Left forelimb (tissue), 1 donor: ENCODE measurements around the gene ZFYVE16.
"Not testable (repeated sequence)": the region's sequence is repeated elsewhere in the genome, so short reads cannot be mapped to it uniquely, and the experiment has no call there.

ENCODE experiments used
- DNase-seq: peaks from one replicate; pipeline ENCODE4 v3.0.0-alpha.2; 2018; ENCODE audit warnings: low spot score

The ZFYVE16 gene

GRCh38 chr5:80407735-80408483 lies at the start of gene ZFYVE16:
ZFYVE16 (plus strand) TSS chr5:80408064; CDS start chr5:80434148, 26,084 bp downstream.
- peak; percentile 99 for DNase-seq

DNA sequence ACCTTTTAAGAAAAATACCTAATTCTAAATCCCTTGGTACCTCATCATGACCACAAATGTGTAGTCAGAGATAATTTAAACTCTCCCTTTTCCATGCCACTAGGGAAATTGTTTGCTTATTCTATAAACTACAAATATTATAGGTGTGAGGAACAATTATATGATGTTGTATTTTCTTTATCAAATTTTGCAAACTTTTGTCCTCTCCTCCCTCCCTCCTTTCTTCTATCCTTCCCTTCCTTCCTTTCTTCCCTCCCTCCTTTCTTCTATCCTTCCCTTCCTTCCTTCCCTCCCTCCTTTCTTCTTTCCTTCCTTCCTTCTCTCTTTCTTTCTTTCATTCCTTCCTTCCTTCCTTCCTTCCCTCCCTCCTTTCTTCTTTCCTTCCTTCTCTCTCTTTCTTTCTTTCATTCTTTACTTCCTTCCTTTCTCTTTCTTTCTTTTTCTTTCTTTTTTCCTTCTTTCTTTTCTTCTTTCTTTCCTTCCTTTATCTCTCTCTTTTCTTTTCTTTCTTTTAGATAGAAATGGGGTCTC lies 46.9 kb upstream of the ZFYVE16 start:
- DNase-seq = no peak

DNA sequence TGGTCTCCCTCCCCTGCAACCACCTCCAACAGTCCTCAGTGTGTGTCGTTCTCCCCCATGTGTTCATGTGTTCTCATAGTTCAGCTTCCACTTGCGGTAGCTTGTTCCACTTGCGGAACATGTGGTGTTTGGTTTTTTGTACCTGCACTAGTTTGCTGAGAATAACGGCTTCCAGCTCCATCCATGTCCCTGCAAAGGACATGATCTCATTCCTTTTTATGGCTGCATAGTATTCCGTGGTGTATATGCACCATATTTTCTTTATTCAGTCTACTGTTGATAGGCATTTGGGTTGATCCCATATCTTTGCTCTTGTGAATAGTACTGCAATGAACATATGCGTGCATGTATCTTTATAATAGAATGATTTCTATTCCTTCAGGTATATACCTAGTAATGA lies 43.0 kb upstream of the ZFYVE16 start:
- no peak for DNase-seq

GRCh38 chr5:80368661-80369480 lies 39.0 kb upstream of the ZFYVE16 start:
- no peak for DNase-seq

DNA sequence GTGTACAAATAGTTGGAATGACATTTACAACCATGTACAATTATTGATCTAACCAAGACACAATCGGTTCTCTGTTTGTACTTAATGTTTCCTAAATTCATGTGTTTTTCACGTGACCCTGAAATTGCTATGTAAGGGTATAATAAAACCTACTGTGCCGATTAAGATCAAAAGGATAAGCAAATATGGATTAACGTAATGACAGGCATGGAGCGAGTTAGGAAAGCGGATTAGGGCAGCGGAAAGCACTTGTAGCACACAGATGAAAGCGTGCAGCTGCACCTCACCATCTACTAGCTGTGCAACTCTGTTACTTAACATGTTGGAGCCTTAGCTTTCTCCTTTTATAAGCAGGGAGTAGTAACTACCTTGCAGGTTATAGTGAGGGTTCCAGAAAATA lies 38.3 kb upstream of the ZFYVE16 start:
- no peak for DNase-seq

GRCh38 chr5:80370390-80370789 lies 37.5 kb upstream of the ZFYVE16 start:
- no peak for DNase-seq

- DNase-seq = no peak
Observed at GRCh38 chr5:80372780-80373179, 35.1 kb upstream of the ZFYVE16 start.

DNA sequence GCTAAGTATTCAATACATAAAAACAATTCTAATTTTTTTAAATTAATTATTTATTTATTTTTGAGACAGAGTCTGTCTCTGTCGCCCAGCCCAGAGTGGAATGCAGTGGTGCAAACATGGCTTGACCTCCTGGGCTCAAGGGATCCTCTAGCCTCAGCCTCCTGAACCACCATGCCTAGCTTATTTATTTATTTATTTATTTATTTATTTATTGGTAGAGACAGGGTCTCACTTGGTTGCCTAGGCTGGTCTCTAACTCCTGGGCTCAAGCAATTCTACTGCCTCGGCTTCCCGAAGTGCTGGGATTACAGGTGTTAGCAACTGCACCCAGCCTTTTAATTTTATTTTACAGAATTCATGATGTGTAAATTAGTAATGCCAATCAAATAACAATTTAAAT lies 33.7 kb upstream of the ZFYVE16 start:
- DNase-seq = no peak

DNA sequence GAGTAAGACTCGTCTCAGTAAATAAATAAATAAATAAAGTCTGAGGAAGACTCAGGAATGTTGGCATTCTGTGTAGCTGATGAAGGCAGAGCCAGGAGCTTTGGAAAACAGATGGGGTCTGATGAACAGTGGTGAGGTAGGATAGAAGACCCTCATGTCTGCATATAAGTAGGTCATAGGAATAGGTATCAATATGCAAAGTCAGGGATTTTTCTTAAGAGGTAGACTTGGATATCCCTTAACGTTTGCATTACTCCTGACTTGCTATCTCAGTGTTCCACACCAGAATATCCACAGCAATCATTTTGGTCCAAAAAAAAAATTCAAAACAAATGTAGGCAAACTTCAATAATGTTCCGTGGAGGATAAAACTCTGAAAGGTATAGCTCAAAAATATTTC lies 31.3 kb upstream of the ZFYVE16 start:
- DNase-seq = no peak

DNA sequence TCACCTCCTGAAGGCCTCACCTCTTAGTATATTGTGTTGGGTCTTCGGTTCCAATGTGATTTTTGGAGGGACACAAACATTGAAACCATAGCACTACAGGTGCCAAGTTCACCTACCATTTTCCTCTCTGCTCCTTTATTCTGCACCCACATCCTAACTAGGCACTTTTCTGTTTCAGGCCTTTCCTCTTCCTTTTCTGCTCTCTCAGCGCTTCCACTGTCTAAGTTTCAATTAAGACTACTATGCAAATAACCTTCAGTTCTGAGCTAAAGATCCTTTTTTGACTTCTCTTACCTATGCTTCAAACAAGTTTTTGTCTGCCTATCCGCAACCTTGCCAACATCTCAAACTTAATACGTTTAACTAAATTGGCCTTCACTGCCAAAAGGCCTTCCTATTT lies 25.4 kb upstream of the ZFYVE16 start:
- DNase-seq = no peak

- DNase-seq = no peak
Observed at GRCh38 chr5:80387063-80387768, 20.6 kb upstream of the ZFYVE16 start.

- no peak for DNase-seq
Observed at GRCh38 chr5:80389580-80389979, 18.3 kb upstream of the ZFYVE16 start.

GRCh38 chr5:80390413-80390812 lies 17.5 kb upstream of the ZFYVE16 start:
- not testable (repeated sequence) for DNase-seq

- not testable (repeated sequence) for DNase-seq
Observed at GRCh38 chr5:80391267-80391666, 16.6 kb upstream of the ZFYVE16 start.

DNA sequence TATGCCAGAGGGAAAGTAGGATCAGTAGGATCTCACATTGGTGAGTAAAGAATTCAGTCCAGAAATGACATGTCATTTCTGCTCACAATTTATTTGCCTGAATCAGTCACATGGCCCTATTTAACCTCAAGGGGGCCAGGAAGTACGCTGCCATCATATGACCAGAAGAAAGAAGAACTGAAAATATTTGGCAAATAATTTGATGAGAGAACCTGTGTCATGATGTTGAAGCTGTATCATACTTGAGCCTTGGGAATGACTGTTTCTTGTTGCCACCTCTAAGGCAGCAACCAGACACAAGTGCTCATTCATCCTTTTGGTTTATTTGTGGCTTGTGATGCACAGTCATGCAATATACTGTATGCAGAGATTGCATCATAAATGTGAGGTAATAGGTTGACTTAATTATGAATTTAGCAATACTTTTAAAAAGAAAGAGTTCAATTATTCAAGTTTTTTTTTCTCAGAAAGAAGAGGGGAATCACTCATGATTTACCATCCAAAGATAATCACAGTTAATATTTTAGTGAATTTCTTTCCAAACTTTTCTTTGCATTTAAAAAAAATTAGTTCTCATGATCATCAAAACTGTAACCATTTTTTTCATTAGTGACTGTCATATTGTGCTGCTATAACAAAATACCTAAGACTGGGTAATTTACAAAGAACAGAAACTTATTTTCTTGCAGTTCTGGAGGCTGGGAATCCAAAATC lies 8.2 kb upstream of the ZFYVE16 start:
- no peak for DNase-seq

- not testable (repeated sequence) for DNase-seq
Observed at GRCh38 chr5:80400368-80400767, 7.5 kb upstream of the ZFYVE16 start.

- DNase-seq = no peak
Observed at GRCh38 chr5:80403782-80404181, 4.1 kb upstream of the ZFYVE16 start.

- peak; percentile 62 for DNase-seq
Observed at GRCh38 chr5:80406980-80407734, 707 bp upstream of the ZFYVE16 start.

- DNase-seq = no peak
Observed at GRCh38 chr5:80408484-80409366, 861 bp downstream of the ZFYVE16 start.

DNA sequence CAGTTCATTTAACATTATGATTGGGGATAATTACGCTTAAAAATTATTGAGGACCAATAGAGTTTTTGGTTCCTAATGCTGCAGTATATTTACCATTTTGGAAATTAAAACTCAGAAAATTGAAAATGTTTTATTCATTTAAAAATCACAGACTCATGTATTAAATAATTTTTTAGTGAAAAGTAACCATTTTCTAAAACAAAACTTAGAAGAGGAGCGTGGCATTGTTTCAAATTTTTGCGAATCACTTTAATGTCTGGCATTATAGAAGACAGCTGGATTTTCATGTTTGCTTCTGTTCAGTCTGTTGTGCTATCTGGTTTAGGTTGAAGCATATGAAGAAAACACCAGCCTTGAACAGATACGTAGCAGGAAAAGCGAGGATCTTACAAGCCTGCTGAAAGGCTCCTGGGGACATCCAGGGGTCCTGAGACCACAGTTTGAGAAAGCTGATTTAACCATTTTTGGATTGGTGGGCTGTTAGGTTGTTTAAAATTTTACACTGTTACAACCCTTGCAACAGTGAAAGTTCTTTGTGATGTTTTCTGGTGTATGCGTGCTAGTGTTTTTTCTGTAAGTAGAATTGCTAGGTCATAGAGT lies 1.6 kb downstream of the ZFYVE16 start:
- DNase-seq = no peak
